Measurements from ENCODE around the gene ALDH4A1. TPM values are rescaled to one million over a fixed set of nuclear protein-coding genes. Genes with fewer than 3 reads are reported as not detected.
"Not testable (repeated sequence)": the region's sequence is repeated elsewhere in the genome, so short reads cannot be mapped to it uniquely, and the experiment has no call there.

Gene ALDH4A1
- total RNA-seq, 2 experiments from 2014 or later = 3.3 to 3.7 TPM

DNA sequence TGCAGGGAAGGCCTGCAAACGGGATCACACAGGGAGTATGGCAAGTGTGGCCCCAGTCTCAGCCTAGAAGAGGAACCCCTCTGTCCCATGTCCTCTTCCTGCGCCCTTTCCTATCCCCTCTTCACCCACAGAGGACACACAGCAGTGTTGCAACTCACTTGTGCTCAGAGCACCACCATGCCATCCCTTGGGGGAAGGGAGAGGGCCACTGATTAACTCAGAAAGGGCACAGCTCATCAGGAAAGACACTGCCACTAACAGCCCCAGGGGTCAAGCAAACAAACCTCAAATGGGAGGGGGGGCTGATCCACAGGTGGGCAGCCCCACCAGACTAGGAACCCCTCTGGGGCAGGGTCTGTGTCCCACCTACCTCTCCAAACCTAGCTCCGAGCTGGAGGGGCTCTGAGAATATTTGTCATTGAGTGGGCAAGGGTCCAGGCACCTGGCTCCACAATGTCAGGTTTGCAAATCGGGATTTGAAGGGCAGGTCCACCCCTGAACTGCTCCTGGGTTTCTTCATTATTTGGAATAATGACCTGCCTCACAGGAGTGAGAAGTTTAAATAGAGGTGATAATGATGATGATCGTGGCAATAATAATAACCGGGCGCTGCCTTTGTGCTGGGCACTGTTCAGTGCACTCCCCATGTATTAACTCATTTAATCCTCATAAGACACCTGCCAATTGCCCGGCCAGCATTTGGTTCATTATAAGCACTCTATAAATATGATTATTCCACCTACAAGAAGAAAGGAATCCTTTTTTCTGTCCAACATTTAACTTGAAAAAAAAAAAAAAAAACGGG is 1.0 kb downstream of the ALDH4A1 start:
- H3K27ac Mint-ChIP-seq = no peak overlapping the region
- peaks cover 30% of the 10 kb centered on the region for H3K4me1 Mint-ChIP-seq
- no peak for DNase-seq
- no peaks in the 10 kb centered on the region for H3K9me3 Mint-ChIP-seq
- no peaks in the 10 kb centered on the region for H3K36me3 Mint-ChIP-seq (ENCODE audit: low read depth)
- ChIA-PET CTCF (interaction anchor here (2.4 kb wide), 1 partner anchor 17 kb away, joined by 11 read pairs; no protein-coding TSS in a partner anchor), POLR2A (interaction anchor here (0.8 to 3.0 kb wide), 4 partner anchors 22 to 50 kb away, joined by 4 to 26 read pairs (median 13); no protein-coding TSS in a partner anchor)
- peak overlapping the region; percentile 80 for H3K4me3 Mint-ChIP-seq
- H3K27me3 Mint-ChIP-seq = no peaks in the 10 kb centered on the region

DNA sequence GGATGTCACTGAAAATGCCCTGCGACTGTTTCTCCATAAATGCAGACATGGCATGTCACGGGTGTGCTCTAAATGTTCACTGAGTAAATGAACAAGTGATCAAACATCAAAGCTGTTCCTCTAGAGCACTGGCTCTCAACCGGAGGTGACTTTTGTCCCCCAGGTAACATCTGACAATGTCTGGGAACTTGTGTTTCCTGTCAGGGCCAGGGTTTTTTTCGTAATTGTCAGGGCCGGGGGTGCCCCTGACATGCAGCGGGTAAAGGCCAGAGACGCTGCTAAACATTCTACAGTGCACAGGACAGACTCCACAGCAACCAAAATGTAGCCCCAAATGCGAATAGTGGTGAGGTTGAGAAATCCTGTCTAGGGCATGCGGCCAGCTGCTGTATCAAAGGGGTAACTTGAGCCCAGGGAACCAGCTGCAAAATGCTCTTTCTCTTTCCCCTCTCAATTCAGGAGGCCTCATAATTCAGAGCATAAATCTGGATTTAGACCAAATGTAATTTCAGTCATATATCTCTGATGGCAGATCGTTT is 2.0 kb downstream of the ALDH4A1 start:
- no peaks in the 10 kb centered on the region for H3K36me3 Mint-ChIP-seq (ENCODE audit: low read depth)
- no peak overlapping the region for H3K27ac Mint-ChIP-seq
- no peak for DNase-seq
- H3K4me3 Mint-ChIP-seq = no peak overlapping the region
- peaks cover 30% of the 10 kb centered on the region for H3K4me1 Mint-ChIP-seq
- H3K9me3 Mint-ChIP-seq = no peaks in the 10 kb centered on the region
- ChIA-PET POLR2A (no interaction called here), CTCF (interaction anchor here (1.3 to 2.4 kb wide), 3 partner anchors 12 to 214 kb away, joined by 3 to 11 read pairs (median 4); no protein-coding TSS in a partner anchor)
- no peaks in the 10 kb centered on the region for H3K27me3 Mint-ChIP-seq

GRCh38 chr1:18899363-18900049 is 2.8 kb downstream of the ALDH4A1 start:
- DNase-seq = no peak
- no peaks in the 10 kb centered on the region for H3K9me3 Mint-ChIP-seq
- POLR2A ChIA-PET = no interaction called here
- H3K27ac Mint-ChIP-seq = no peak overlapping the region
- CTCF ChIA-PET = interaction anchor here (0.6 to 2.4 kb wide), 5 partner anchors 13 to 215 kb away, joined by 3 to 11 read pairs (median 3); no protein-coding TSS in a partner anchor
- H3K4me1 Mint-ChIP-seq = peaks cover 30% of the 10 kb centered on the region
- no peaks in the 10 kb centered on the region for H3K36me3 Mint-ChIP-seq (ENCODE audit: low read depth)
- H3K4me3 Mint-ChIP-seq = no peak overlapping the region
- H3K27me3 Mint-ChIP-seq = no peaks in the 10 kb centered on the region

DNA sequence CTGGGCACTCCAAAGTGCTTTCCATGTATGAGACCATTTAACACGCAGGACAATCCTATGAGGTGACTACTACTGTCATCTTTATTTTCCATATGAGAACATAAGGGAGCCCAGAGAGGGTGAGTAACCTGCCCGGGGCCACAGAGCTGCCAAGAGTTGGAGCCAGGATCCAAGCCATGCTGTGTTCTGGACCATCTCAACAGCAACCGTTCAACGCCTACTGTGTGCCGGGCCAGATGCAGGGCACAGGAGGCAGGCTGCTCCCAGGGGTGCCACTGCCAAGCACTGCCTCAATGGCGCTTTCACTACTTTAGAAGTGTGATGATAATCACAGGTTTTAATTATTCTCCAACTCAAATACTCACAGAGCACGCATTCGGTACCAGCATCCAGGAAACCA is 3.8 kb downstream of the ALDH4A1 start:
- POLR2A ChIA-PET = no interaction called here
- H3K36me3 Mint-ChIP-seq (ENCODE audit: low read depth) = no peaks in the 10 kb centered on the region
- no peak overlapping the region for H3K27ac Mint-ChIP-seq
- CTCF ChIA-PET = no interaction called here
- H3K4me3 Mint-ChIP-seq = no peak overlapping the region
- H3K4me1 Mint-ChIP-seq = peaks cover 26% of the 10 kb centered on the region
- DNase-seq = no peak
- H3K9me3 Mint-ChIP-seq = no peaks in the 10 kb centered on the region
- H3K27me3 Mint-ChIP-seq = no peaks in the 10 kb centered on the region

DNA sequence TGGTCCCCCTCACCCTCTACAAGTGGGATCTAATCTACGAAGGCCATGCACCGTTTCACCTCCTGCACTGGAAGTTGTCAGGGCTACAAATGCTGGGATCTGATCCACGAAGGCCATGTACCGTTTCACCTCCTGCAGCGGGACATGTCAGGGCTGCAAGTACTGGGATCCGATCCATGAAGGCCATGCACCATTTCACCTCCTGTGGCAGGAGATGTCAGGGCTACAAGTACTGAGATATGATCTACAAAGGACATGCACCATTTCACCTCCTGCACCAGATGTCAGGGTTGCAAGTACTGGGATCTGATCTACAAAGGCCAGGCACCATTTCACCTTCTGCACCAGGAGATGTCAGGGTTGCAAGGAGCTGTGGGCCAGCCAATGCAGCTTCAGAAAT is 7.0 kb downstream of the ALDH4A1 start:
- CTCF ChIA-PET = no interaction called here
- H3K36me3 Mint-ChIP-seq (ENCODE audit: low read depth) = no peaks in the 10 kb centered on the region
- peaks cover 2% of the 10 kb centered on the region for H3K4me1 Mint-ChIP-seq
- no peak overlapping the region for H3K4me3 Mint-ChIP-seq
- DNase-seq = no peak
- POLR2A ChIA-PET = interaction anchor here (1.0 kb wide), 1 partner anchor 11 kb away, joined by 3 read pairs; no protein-coding TSS in a partner anchor
- no peaks in the 10 kb centered on the region for H3K27me3 Mint-ChIP-seq
- no peak overlapping the region for H3K27ac Mint-ChIP-seq
- no peaks in the 10 kb centered on the region for H3K9me3 Mint-ChIP-seq

DNA sequence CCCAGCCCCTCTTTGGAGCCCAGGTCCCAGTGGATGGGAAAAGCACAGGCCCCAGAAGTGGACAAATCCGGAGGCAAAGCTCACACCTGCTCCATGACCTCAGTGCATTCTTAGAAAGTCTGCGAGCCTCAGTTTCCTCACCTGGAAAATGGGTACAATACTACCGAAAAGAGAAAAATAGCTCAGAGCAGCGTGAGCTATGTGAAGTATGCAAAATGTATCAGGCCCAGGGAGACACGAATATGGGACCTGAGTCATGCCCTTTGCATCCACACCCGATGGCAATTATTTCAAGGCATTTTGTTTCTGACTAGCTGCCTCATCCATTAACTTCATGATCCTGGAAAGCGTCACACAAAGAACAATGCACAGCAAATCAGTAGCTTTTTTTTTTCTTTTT is 9.2 kb downstream of the ALDH4A1 start:
- H3K9me3 Mint-ChIP-seq = no peaks in the 10 kb centered on the region
- POLR2A ChIA-PET = interaction anchor here (1.1 to 1.2 kb wide), 2 partner anchors 10 to 16 kb away, joined by 3 read pairs; no protein-coding TSS in a partner anchor
- no peak for DNase-seq
- H3K27me3 Mint-ChIP-seq = no peaks in the 10 kb centered on the region
- no peaks in the 10 kb centered on the region for H3K4me1 Mint-ChIP-seq
- H3K27ac Mint-ChIP-seq = no peak overlapping the region
- no peaks in the 10 kb centered on the region for H3K36me3 Mint-ChIP-seq (ENCODE audit: low read depth)
- H3K4me3 Mint-ChIP-seq = no peak overlapping the region
- CTCF ChIA-PET = interaction anchor here (0.8 to 1.8 kb wide), 2 partner anchors 9 to 12 kb away, joined by 3 to 8 read pairs; no protein-coding TSS in a partner anchor

- H3K27me3 Mint-ChIP-seq; DNase-seq; H3K27ac Mint-ChIP-seq; POLR2A ChIA-PET; H3K4me3 Mint-ChIP-seq; H3K36me3 Mint-ChIP-seq (ENCODE audit: low read depth); H3K9me3 Mint-ChIP-seq; H3K4me1 Mint-ChIP-seq: not testable (repeated sequence)
- CTCF ChIA-PET = interaction anchor here (1.0 to 1.8 kb wide), 2 partner anchors 8 to 59 kb away, joined by 3 to 8 read pairs; no protein-coding TSS in a partner anchor
Observed at GRCh38 chr1:18891858-18892257, 10.5 kb downstream of the ALDH4A1 start.

- Mint-ChIP-seq H3K4me1 (no peaks in the 10 kb centered on the region), H3K27ac (no peak overlapping the region), H3K4me3 (no peak overlapping the region), H3K27me3 (no peaks in the 10 kb centered on the region), H3K36me3 (ENCODE audit: low read depth) (no peaks in the 10 kb centered on the region), H3K9me3 (no peaks in the 10 kb centered on the region)
- DNase-seq = no peak
- ChIA-PET CTCF (interaction anchor here (1.0 kb wide), 1 partner anchor 59 kb away, joined by 3 read pairs; no protein-coding TSS in a partner anchor), POLR2A (interaction anchor here (1.1 kb wide), 1 partner anchor 35 kb away, joined by 3 read pairs; no protein-coding TSS in a partner anchor)
Observed at GRCh38 chr1:18891426-18891780, 11.0 kb downstream of the ALDH4A1 start.

GRCh38 chr1:18890706-18891425 is 11.5 kb downstream of the ALDH4A1 start:
- no peak for DNase-seq
- CTCF ChIA-PET = interaction anchor here (1.0 kb wide), 1 partner anchor 60 kb away, joined by 3 read pairs; no protein-coding TSS in a partner anchor
- POLR2A ChIA-PET = interaction anchor here (1.1 kb wide), 1 partner anchor 35 kb away, joined by 3 read pairs; no protein-coding TSS in a partner anchor

GRCh38 chr1:18886003-18886335 is 16.4 kb downstream of the ALDH4A1 start:
- H3K27me3 Mint-ChIP-seq = no peaks in the 10 kb centered on the region
- ChIA-PET POLR2A (interaction anchor here (1.0 kb wide), 1 partner anchor 17 kb away, joined by 3 read pairs; no protein-coding TSS in a partner anchor), CTCF (interaction anchor here (1.0 kb wide), 1 partner anchor 11 kb away, joined by 3 read pairs; no protein-coding TSS in a partner anchor)
- H3K4me3 Mint-ChIP-seq = no peak overlapping the region
- no peak for DNase-seq
- no peaks in the 10 kb centered on the region for H3K4me1 Mint-ChIP-seq
- H3K27ac Mint-ChIP-seq = no peak overlapping the region
- H3K36me3 Mint-ChIP-seq (ENCODE audit: low read depth) = no peaks in the 10 kb centered on the region
- H3K9me3 Mint-ChIP-seq = no peaks in the 10 kb centered on the region

More at GRCh38 chr1:18890706-18891425, 11.5 kb downstream of the ALDH4A1 start:
- Mint-ChIP-seq H3K9me3 (no peaks in the 10 kb centered on the region), H3K4me1 (no peaks in the 10 kb centered on the region), H3K27ac (no peak overlapping the region), H3K27me3 (no peaks in the 10 kb centered on the region), H3K36me3 (ENCODE audit: low read depth) (no peaks in the 10 kb centered on the region), H3K4me3 (no peak overlapping the region)

DNA sequence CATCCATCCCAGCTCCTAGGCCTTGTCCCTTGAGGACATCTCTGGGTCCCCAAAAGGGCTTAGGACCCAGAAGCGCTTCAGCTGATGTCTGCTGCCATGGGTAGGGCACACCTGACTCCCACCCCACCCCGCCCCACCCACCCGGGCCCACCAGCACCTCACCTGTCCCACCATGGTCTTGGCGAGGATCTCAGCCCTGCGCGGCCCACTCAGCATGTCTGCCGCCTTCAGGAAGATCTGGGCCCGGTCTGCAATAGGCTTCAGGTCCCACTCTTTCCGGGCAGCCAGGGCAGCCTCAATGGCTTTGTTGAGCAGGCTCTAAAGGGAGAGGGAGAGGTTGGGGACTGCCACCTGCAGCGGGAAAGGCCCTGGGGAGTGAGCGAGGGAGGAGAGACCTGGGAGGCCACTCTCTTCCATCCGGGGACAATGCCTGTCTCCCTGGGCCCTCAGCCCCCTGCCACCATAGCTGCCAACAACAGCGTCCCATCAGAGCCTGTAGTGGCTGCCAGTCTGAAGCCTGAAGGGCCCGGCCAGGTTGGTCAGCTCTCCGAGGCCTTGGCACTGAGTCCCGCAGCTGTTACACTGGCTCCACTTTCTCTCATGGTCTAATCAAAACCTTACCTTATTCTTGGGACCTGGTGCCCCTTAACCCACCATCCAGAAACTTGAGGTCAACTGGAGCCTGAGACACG is 16.9 kb downstream of the ALDH4A1 start:
- DNase-seq = no peak
- POLR2A ChIA-PET = interaction anchor here (1.0 kb wide), 1 partner anchor 17 kb away, joined by 3 read pairs; no protein-coding TSS in a partner anchor
- no peak overlapping the region for H3K27ac Mint-ChIP-seq
- CTCF ChIA-PET = interaction anchor here (1.0 to 1.9 kb wide), 4 partner anchors 11 to 228 kb away, joined by 5 to 16 read pairs (median 8); partner anchors contain the start of gene ALDH4A1
- H3K4me3 Mint-ChIP-seq = no peak overlapping the region
- H3K4me1 Mint-ChIP-seq = no peaks in the 10 kb centered on the region
- no peaks in the 10 kb centered on the region for H3K9me3 Mint-ChIP-seq
- no peaks in the 10 kb centered on the region for H3K36me3 Mint-ChIP-seq (ENCODE audit: low read depth)
- no peaks in the 10 kb centered on the region for H3K27me3 Mint-ChIP-seq

DNA sequence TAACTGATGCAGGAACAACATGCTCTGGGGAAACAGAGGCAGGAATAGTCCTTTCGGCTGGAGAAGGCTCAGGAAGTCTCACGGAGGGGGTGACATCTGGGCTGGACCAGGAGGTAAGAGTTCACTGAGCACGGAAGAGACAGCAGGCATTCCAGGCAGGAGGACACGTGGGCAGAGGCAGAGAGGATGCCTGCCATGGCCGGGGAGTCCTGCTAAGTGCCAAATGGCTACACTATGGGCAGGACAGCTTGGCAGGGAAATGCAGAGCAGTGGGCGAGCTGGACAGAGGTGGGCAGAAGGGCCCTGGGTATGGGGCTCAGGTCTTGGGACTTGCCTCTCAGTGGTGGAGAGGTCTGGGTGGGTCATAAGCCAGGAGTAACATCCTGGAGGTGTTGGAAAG is 17.6 kb downstream of the ALDH4A1 start:
- no peak for DNase-seq
- H3K4me1 Mint-ChIP-seq = no peaks in the 10 kb centered on the region
- no peak overlapping the region for H3K27ac Mint-ChIP-seq
- POLR2A ChIA-PET = no interaction called here
- no peaks in the 10 kb centered on the region for H3K9me3 Mint-ChIP-seq
- H3K27me3 Mint-ChIP-seq = no peaks in the 10 kb centered on the region
- CTCF ChIA-PET = interaction anchor here (0.8 to 2.1 kb wide), 16 partner anchors 8 to 356 kb away, joined by 3 to 16 read pairs (median 8); partner anchors contain the start of gene ALDH4A1
- H3K36me3 Mint-ChIP-seq (ENCODE audit: low read depth) = no peaks in the 10 kb centered on the region
- H3K4me3 Mint-ChIP-seq = no peak overlapping the region
